GM23338 (cell line): ENCODE data around the gene WDR75. TPM values are rescaled to one million over a fixed set of nuclear protein-coding genes. Genes with fewer than 3 reads are reported as not detected.

Experiments used
- ATAC-seq: fragments of 200-7000 bp; cut with Tn5 transposase; 3 replicates; pipeline ENCODE4 v1.9.1; 2020
- DNase-seq: peaks from one replicate; pipeline ENCODE4 v3.0.0-alpha.2; 2015; ENCODE audit warnings: low spot score
- H2AFZ ChIP-seq: fragments of 200-600 bp; sonication (generic); 2 replicates; pipeline ENCODE4 v1.8.0; 2016; ENCODE audit warnings: antibody characterized with exemption, mild to moderate bottlenecking, moderate library complexity
- H3F3A ChIP-seq: fragments of 200-600 bp; sonication (generic); replicated peaks from 2 replicates; pipeline ENCODE4 v1.8.0; 2017; ENCODE audit warnings: antibody characterized with exemption, mixed run types, low read depth
- H3K27ac ChIP-seq: fragments of 200-600 bp; sonication (generic); 2 replicates; pipeline ENCODE4 v1.6.1; 2016; ENCODE audit warnings: low read depth
- H3K27me3 ChIP-seq: fragments of 200-600 bp; sonication (generic); 2 replicates; pipeline ENCODE4 v1.8.0; 2016; ENCODE audit warnings: mild to moderate bottlenecking, mixed run types, moderate library complexity; ENCODE audit not compliant: insufficient read depth
- H3K36me3 ChIP-seq: fragments of 200-600 bp; sonication (generic); 2 replicates; pipeline ENCODE4 v1.8.0; 2016; ENCODE audit warnings: mild to moderate bottlenecking; ENCODE audit not compliant: insufficient read depth
- H3K4me1 ChIP-seq: fragments of 200-600 bp; sonication (generic); 2 replicates; pipeline ENCODE4 v1.8.0; 2016; ENCODE audit warnings: mild to moderate bottlenecking, moderate library complexity; ENCODE audit not compliant: insufficient read depth
- H3K4me2 ChIP-seq: fragments of 200-600 bp; sonication (generic); 2 replicates; pipeline ENCODE4 v1.7.1; 2017; ENCODE audit warnings: mixed run types
- H3K4me3 ChIP-seq: fragments of 200-600 bp; sonication (generic); 2 replicates; pipeline ENCODE4 v1.6.1; 2016; ENCODE audit warnings: mixed run types
- H3K79me2 ChIP-seq: fragments of 200-600 bp; sonication (generic); replicated peaks from 2 replicates; pipeline ENCODE4 v1.8.0; 2017; ENCODE audit warnings: mild to moderate bottlenecking; ENCODE audit not compliant: insufficient read depth
- H3K9me2 ChIP-seq: fragments of 200-600 bp; sonication (generic); 2 replicates; pipeline ENCODE4 v1.8.0; 2017; ENCODE audit not compliant: insufficient read depth
- H4K20me1 ChIP-seq: fragments of 200-600 bp; sonication (generic); replicated peaks from 2 replicates; pipeline ENCODE4 v1.8.0; 2017; ENCODE audit warnings: mild to moderate bottlenecking; ENCODE audit not compliant: insufficient read depth
- H3K27ac Mint-ChIP-seq: 2 replicates; pipeline ENCODE4 v1.8.0; 2020; ENCODE audit warnings: inconsistent platforms, mild to moderate bottlenecking, moderate library complexity, mixed read lengths
- H3K27me3 Mint-ChIP-seq: 3 replicates; pipeline ENCODE4 v1.8.0; 2022; ENCODE audit warnings: low read depth, mild to moderate bottlenecking, moderate library complexity, mixed read lengths, inconsistent platforms; ENCODE audit not compliant: insufficient read depth, poor library complexity
- H3K36me3 Mint-ChIP-seq: 3 replicates; pipeline ENCODE4 v1.8.0; 2021; ENCODE audit warnings: low read depth, mild to moderate bottlenecking, inconsistent platforms, moderate library complexity, mixed read lengths
- H3K4me1 Mint-ChIP-seq: 3 replicates; pipeline ENCODE4 v1.8.0; 2020; ENCODE audit warnings: mild to moderate bottlenecking, inconsistent platforms, mixed read lengths
- H3K4me3 Mint-ChIP-seq: 3 replicates; pipeline ENCODE4 v1.8.0; 2021; ENCODE audit warnings: moderate library complexity, mild to moderate bottlenecking, inconsistent platforms, mixed read lengths
- H3K9me3 Mint-ChIP-seq: 3 replicates; pipeline ENCODE4 v1.8.0; 2020; ENCODE audit warnings: moderate library complexity, mild to moderate bottlenecking, inconsistent platforms, mixed read lengths
- CREB1 ChIP-seq: fragments of 250-450 bp; sonication (Bioruptor Pico); IDR thresholded peaks from 2 replicates; pipeline ENCODE4 v1.5.0; 2020; ENCODE audit warnings: low read depth, mild to moderate bottlenecking, moderate library complexity
- CTCF ChIP-seq, 2 experiments: fragments of 200-600 bp in 1 of 2; sonication (generic) in 1 of 2; conservative IDR thresholded peaks; 2 replicates each; pipeline versions ENCODE4 v1.5.1 to v1.6.1; 2016 to 2017; ENCODE audit warnings: antibody characterized with exemption in 2 of 2, low read depth in 2 of 2, mild to moderate bottlenecking in 2 of 2, moderate library complexity in 1 of 2
- ETS1 ChIP-seq: IDR thresholded peaks from 2 replicates; pipeline ENCODE4 v1.6.1; 2016; ENCODE audit warnings: antibody characterized with exemption
- NANOG ChIP-seq: IDR thresholded peaks from 2 replicates; pipeline ENCODE4 v1.6.1; 2016; ENCODE audit warnings: antibody characterized with exemption, borderline replicate concordance
- POLR2AphosphoS5 ChIP-seq: IDR thresholded peaks from 2 replicates; pipeline ENCODE4 v1.6.1; 2016; ENCODE audit warnings: antibody characterized with exemption, low read depth
- STAT1 ChIP-seq: IDR thresholded peaks from one replicate; pipeline ENCODE4 v1.6.1; 2016; ENCODE audit warnings: antibody characterized with exemption; ENCODE audit not compliant: unreplicated experiment
- ZNF462 ChIP-seq: fragments of 250-450 bp; sonication (Bioruptor Pico); IDR thresholded peaks from 2 replicates; pipeline ENCODE4 v1.5.0; 2020; ENCODE audit warnings: mild to moderate bottlenecking, moderate library complexity
- polyA plus RNA-seq: library from polyadenylated mRNA; unstranded; fragments of >200 nt; fragmentation: Nextera tagmentation; extraction: Ambion mirVana; gene quantifications from 2 replicates; pipeline ENCODE4 v1.2.1, GENCODE V29; 2016
- total RNA-seq: library from RNA; depleted of rRNA; stranded (reverse); fragments of >200 nt; shearing (Covaris generic); gene quantifications from 2 replicates; pipeline ENCODE4 v1.2.3, GENCODE V29; 2014

WDR75 gene
- total and polyA plus RNA-seq, 2 experiments from 2014 or later: 57.2 to 80.9 TPM

- TF ChIP-seq ZNF462 (CRISPR knock-in tag) (no peak), STAT1 (no peak), ETS1 (no peak), NANOG (no peak), POLR2AphosphoS5 (no peak), CREB1 (CRISPR knock-in tag) (no peak)
Observed at GRCh38 chr2:189421644-189422043, 19.6 kb upstream of the WDR75 start (continued).

GRCh38 chr2:189424961-189425360, 16.3 kb upstream of the WDR75 start:
- Mint-ChIP-seq H3K36me3 (peaks cover 20% of the 10 kb centered on the region), H3K27ac (no peak overlapping the region), H3K4me1 (peaks cover 11% of the 10 kb centered on the region; the same call in 2 of the 3 replicates), H3K9me3 (peaks cover 17% of the 10 kb centered on the region), H3K4me3 (no peak overlapping the region), H3K27me3 (peaks cover 1% of the 10 kb centered on the region)
- no peak for DNase-seq
- no peak overlapping the region for H2AFZ ChIP-seq
- no peak overlapping the region for H3K27ac ChIP-seq
- H3F3A ChIP-seq: no peaks in the 10 kb centered on the region
- 0 out of 2 replicates have a peak, but pooled peaks cover 7% of the 10 kb centered on the region for H3K36me3 ChIP-seq
- no peaks in the 10 kb centered on the region for H4K20me1 ChIP-seq
- no peak overlapping the region for H3K4me3 ChIP-seq
- H3K4me1 ChIP-seq: peaks cover 9% of the 10 kb centered on the region
- no peaks in the 10 kb centered on the region for H3K79me2 ChIP-seq
- no peaks in the 10 kb centered on the region for H3K27me3 ChIP-seq
- no peak for ATAC-seq
- H3K9me2 ChIP-seq: peaks cover 7% of the 10 kb centered on the region; the same call in 1 of the 2 replicates
- H3K4me2 ChIP-seq: no peak overlapping the region
- TF ChIP-seq STAT1 (no peak), POLR2AphosphoS5 (no peak), ZNF462 (CRISPR knock-in tag) (no peak), CTCF (conservative IDR thresholded peaks at IDR 0.05; ENCODE audit: low read depth in 2 of 2) (no peak)
